ENCODE results near the gene ZNF738.

Gene ZNF738

DNA sequence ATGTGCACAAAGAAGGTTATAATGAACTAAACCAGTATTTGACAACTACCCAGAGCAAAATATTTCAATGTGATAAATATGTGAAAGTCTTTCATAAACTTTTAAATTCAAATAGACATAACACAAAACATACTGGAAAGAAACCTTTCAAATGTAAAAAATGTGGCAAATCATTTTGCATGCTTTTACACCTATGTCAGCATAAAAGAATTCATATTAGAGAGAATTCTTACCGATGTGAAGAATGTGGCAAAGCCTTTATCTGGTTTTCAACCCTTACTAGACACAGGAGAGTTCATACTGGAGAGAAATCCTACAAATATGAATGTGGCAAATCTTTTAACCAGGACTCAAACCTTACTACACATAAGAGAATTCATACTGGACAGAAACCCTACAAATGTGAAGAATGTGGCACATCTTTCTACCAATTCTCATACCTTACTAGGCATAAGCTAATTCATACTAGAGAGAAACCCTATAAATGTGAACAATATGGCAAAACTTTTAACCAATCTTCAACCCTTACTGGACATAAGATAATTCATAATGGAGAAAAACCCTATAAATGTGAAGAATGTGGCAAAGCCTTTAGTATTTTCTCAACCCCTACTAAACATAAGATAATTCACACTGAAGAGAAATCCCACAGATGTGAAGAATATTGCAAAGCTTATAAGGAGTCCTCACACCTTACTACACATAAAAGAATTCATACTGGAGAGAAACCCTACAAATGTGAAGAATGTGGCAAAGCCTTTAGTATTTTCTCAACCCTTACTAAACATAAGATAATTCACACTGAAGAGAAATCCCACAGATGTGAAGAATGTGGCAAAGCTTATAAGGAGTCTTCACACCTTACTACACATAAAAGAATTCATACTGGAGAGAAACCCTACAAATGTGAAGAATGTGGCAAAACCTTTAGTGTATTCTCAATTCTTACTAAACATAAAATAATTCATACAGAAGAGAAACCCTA lies 64.5 kb downstream of the ZNF738 start:
- DNase-seq = no peak
